ENCODE results near the gene HSF2BP. TPM values are rescaled to one million over a fixed set of nuclear protein-coding genes. Genes with fewer than 3 reads are reported as not detected.
A peak's percentile ranks its signal among the peaks of the same experiment; 100 is the strongest.
"Not testable (repeated sequence)": the region's sequence is repeated elsewhere in the genome, so short reads cannot be mapped to it uniquely, and the experiment has no call there.

Gene HSF2BP
- total RNA-seq = 0.89 TPM

GRCh38 chr21:43659136-43660000 lies at the start of gene HSF2BP, which contains the start of gene RRP1B:
Gene HSF2BP, minus strand, starts transcription at chr21:43659488. Its CDS starts 1,392 bp downstream, at chr21:43658096.
Gene RRP1B, plus strand, starts transcription at chr21:43659560. Its CDS starts 105 bp downstream, at chr21:43659665.
- peak; percentile 76 for DNase-seq

GRCh38 chr21:43708745-43709381 lies 49.6 kb upstream of the HSF2BP start:
- DNase-seq = no peak

DNA sequence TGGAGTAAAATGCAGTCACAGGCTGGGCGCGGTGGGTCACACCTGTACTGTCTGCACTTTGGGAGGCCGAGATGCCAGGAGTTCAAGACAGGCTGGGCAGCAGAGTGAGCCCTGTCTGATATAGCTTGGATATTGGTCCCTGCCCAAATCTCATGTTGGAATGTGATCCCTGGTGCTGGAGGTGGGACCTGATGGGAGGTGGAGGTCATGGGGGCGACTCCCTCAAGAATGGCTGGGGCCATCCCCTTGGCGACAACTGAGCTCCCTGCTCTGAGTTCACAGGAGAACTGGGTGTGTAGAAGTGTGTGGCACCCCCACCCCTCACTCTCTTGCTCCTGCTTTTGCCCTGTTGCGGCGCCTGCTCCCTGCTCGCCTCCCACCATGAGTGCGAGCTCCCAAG lies 48.2 kb upstream of the HSF2BP start:
- no peak for DNase-seq

GRCh38 chr21:43703035-43703880 lies 44.0 kb upstream of the HSF2BP start:
- peak; percentile 39 for DNase-seq

DNA sequence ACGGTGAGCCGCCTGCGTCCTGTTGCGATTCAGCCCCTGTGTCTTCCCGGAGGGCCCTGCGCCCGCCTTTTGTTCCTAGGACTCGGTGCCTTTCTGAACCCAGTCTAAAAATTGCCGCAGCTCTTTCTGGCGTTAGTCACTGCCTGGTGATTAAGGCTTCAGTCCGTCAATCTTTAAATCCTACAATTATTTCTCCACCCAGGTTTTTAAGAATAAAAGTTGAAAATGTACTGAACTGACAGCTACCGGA lies 43.4 kb upstream of the HSF2BP start:
- no peak for DNase-seq

GRCh38 chr21:43701936-43702784 lies 42.9 kb upstream of the HSF2BP start:
- DNase-seq = no peak

DNA sequence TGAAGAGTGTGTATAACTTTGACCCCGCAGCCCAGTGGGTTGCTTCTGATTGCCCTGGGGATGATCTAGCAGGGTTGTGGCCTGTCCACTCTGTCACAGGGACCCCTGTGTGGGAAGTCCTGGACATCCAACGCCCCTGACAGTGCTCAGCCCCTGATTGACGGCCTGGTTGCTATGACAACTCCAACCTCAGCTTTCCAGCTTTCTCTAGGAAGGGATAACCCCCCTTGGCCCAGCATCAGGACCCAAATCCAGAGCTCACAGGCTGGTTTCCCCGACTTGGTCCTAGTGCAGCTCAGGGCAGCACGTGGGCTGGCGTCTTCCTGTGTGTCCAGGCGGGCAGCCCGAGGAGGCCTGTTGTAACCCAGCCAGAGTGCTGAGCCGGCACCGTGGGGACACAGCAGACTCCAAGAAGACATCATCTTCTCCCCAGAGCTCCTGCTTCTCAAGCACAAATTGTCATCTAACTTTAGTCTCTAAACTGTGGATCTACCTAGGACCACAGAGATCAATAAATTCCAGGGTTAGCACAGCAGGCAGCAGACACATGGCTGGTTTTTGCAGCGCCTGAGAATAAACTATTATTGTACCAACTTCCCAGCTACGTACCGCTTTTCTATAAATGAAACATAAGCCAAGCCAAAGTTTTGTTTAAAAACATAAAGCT lies 40.8 kb upstream of the HSF2BP start:
- no peak for DNase-seq

- DNase-seq = not testable (repeated sequence)
Measured at GRCh38 chr21:43699492-43699777, 40.1 kb upstream of the HSF2BP start.

- no peak for DNase-seq
Measured at GRCh38 chr21:43697758-43698643, 38.7 kb upstream of the HSF2BP start.

- DNase-seq = no peak
Measured at GRCh38 chr21:43696214-43696613, 36.9 kb upstream of the HSF2BP start.

GRCh38 chr21:43694437-43695079 lies 35.3 kb upstream of the HSF2BP start:
- no peak for DNase-seq

- DNase-seq = no peak
Measured at GRCh38 chr21:43693981-43694380, 34.7 kb upstream of the HSF2BP start.

DNA sequence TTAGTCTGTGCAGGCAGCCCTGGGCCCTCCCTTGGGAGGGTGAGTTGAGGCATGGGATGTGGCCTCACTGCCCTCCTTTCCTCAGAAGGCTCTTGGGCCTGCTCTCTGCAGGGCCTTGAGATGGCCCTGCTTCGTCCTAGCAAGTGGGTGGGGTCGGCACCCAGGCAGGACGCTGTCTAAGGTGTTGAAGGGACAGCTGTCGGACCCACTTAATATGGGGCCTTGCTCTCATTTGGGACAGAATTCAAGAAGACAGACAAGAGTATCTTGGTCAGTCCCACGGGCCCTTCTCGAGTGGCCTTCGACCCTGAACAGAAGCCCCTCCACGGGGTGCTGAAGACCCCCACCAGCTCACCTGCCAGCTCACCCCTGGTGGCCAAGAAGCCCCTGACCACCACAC lies 33.7 kb upstream of the HSF2BP start:
- DNase-seq = no peak

GRCh38 chr21:43691801-43692200 lies 32.5 kb upstream of the HSF2BP start:
- no peak for DNase-seq

DNA sequence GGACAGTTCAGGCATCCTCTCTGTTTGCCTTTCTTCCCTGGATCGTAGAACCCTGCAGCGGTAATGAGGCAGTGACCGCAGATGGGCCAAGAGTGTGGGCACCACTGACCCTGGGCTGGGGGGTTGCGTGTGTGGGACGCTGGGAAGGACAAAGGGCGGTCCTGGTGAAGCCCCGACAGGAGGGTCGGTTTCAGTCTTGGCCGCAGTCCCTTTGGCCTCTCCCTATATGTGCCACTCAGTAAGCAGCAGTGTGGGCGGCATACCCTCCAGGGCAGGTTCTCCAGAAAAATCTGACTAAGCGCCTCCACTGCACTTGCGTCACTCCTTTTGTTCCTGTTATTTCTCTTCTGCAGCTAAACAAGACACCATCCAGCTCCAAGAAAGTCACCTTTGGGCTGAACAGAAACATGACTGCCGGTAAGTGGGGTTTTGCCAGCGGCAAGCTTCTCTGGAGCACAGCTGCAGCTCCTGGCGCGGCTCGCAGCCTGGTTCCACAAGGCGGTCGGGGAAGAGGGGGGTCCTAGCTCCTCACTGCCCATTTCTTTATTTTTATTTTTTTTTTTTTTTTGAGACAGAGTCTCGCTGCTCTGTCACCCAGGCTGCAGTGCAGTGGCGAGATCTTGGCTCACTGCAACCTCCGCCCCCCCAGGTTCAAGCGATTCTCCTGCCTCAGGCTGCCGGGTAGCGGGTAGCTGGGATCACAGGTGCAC lies 32.0 kb upstream of the HSF2BP start:
- no peak for DNase-seq

DNA sequence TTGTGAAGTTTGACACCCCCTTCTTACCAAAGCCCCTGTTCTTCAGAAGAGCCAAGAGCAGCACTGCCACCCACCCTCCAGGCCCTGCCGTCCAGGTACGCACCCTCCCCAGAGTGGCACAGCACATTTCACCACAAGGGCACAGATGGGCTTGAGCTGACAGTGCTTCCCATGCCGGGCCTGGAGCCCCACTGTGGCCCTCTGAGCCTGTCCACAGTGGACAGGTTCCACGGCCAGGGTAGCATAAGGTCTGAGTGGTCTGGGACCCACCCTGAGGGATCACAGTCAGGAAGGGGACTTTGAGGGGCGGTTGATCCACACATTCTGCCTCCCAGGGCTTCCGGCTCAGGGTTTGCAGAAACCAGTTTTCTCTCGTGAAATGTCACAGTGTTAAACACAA lies 31.1 kb upstream of the HSF2BP start:
- DNase-seq = no peak

DNA sequence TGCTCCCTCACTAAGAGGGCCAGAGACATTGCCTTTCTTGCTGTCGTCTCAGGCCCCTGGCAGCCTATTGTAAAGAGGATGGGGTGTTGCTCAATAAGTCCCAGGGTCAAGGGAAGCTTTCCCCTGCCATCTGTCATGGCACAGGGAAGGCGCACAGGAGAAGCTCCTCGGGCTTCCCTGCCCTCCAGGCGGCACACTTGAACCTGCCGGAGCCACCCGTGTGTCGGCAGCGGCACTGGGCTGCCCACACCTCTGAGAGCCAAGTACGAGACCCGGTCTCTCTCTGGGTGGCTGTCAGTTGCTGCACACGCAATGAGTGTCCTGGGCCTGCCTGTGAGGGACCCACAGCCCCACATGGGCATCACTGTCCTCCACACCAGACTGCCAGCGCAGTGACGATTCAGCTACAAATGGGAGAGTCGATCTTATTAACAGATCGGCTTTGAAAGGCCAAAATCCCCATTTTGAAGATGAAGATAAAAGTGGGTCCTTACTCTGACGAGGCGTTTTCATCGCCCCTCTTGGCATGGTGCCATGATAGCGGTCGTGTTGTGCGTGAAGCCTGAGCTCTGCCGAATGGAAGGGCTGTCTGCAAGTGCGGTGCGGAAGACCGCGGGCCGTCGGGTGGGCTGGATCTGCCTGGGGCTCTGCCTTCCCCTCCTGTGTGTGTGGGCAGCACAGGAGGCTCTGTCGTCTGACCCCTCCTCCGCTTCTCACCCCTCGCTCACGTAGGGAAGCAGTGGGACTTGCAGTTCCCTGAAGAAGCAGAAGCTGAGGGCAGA lies 30.5 kb upstream of the HSF2BP start:
- DNase-seq = no peak

GRCh38 chr21:43688906-43689305 lies 29.6 kb upstream of the HSF2BP start:
- DNase-seq = no peak
